ENCODE measurements around the gene SOS2.
A peak's percentile ranks its signal among the peaks of the same experiment; 100 is the strongest.

Gene SOS2

GRCh38 chr14:50230701-50231474, 490 bp downstream of the SOS2 start:
- ChIA-PET POLR2A (ENCODE audit: low non-redundant PET) (interaction anchor here (0.6 to 0.7 kb wide), 3 partner anchors 27 to 51 kb away, joined by 3 to 9 read pairs (median 4); no protein-coding TSS in a partner anchor), CTCF (interaction anchor here (0.7 kb wide), 1 partner anchor 610 kb away, joined by 3 read pairs; no protein-coding TSS in a partner anchor)
- DNase-seq (ENCODE audit: low spot score), result peak; percentile 45
- peak overlapping the region; percentile 95 for H3K27ac ChIP-seq
- TF ChIP-seq, protein P1, sequence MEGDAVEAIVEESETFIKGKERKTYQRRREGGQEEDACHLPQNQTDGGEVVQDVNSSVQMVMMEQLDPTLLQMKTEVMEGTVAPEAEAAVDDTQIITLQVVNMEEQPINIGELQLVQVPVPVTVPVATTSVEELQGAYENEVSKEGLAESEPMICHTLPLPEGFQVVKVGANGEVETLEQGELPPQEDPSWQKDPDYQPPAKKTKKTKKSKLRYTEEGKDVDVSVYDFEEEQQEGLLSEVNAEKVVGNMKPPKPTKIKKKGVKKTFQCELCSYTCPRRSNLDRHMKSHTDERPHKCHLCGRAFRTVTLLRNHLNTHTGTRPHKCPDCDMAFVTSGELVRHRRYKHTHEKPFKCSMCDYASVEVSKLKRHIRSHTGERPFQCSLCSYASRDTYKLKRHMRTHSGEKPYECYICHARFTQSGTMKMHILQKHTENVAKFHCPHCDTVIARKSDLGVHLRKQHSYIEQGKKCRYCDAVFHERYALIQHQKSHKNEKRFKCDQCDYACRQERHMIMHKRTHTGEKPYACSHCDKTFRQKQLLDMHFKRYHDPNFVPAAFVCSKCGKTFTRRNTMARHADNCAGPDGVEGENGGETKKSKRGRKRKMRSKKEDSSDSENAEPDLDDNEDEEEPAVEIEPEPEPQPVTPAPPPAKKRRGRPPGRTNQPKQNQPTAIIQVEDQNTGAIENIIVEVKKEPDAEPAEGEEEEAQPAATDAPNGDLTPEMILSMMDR (conservative IDR thresholded peaks at IDR 0.05; ENCODE audit: low read depth), result no peak

GRCh38 chr14:50230401-50230700, 1.0 kb downstream of the SOS2 start:
- ChIA-PET POLR2A (ENCODE audit: low non-redundant PET) (interaction anchor here (0.7 kb wide), 1 partner anchor 28 kb away, joined by 4 read pairs; no protein-coding TSS in a partner anchor), CTCF (interaction anchor here (0.7 kb wide), 1 partner anchor 611 kb away, joined by 3 read pairs; no protein-coding TSS in a partner anchor)
- H3K27ac ChIP-seq, result no peak overlapping the region
- no peak for DNase-seq (ENCODE audit: low spot score)
- TF ChIP-seq, protein P1 (conservative IDR thresholded peaks at IDR 0.05; ENCODE audit: low read depth), result no peak

DNA sequence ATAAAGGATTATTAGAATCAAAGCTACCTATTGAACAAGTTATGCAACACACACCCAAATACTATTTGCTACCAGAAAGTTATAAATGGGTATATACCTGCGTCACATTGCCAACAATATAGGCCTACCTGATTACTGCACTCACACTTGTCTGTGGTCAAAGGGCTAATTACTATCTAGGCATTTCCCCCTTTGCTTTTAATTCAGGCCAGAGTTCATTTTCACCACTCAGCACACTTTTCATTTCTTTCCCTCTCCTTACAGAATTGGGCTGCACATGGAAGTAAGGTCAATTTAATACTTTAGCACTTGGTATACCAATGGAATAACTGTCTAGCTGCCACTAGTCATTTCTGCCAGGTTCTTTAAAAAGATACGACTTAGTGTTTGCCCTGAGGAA, 1.7 kb downstream of the SOS2 start:
- H3K27ac ChIP-seq, result no peak overlapping the region
- ChIA-PET POLR2A (ENCODE audit: low non-redundant PET) (no interaction called here), CTCF (interaction anchor here (0.7 kb wide), 1 partner anchor 377 kb away, joined by 3 read pairs; the partner anchor contains the start of gene NEMF)
- TF ChIP-seq, protein P1 (conservative IDR thresholded peaks at IDR 0.05; ENCODE audit: low read depth), result no peak
- DNase-seq (ENCODE audit: low spot score), result no peak

DNA sequence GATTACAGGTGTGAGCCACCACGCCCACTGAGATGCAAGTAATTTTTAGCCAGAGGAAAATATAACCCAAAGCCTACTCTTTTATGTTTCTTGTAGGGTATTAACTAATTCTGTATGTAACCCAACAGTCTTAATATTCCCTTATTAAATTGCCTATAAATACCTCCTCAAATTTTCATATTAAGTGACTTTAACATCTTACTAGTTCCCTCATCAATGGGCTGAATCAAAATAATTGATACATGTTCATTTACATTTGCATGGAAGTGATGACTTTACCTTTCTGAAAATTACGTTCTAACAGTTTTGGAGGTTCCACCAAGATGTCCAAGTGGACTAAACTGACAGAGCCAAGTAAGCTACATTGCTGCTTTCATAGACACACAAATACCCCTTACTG, 3.1 kb downstream of the SOS2 start:
- POLR2A ChIA-PET (ENCODE audit: low non-redundant PET), result no interaction called here
- DNase-seq (ENCODE audit: low spot score), result no peak
- TF ChIP-seq, protein P1 (conservative IDR thresholded peaks at IDR 0.05; ENCODE audit: low read depth), result no peak
- no peak overlapping the region for H3K27ac ChIP-seq
- CTCF ChIA-PET, result no interaction called here

GRCh38 chr14:50225974-50226297, 5.4 kb downstream of the SOS2 start:
- ChIA-PET CTCF (interaction anchor here (0.8 kb wide), 1 partner anchor 364 kb away, joined by 3 read pairs; no protein-coding TSS in a partner anchor), POLR2A (ENCODE audit: low non-redundant PET) (no interaction called here)
- no peak for DNase-seq (ENCODE audit: low spot score)
- TF ChIP-seq, protein P1 (conservative IDR thresholded peaks at IDR 0.05; ENCODE audit: low read depth), result no peak
- 0 out of 2 replicates have a peak overlapping the region, but pooled peaks have one; percentile 42 for H3K27ac ChIP-seq

DNA sequence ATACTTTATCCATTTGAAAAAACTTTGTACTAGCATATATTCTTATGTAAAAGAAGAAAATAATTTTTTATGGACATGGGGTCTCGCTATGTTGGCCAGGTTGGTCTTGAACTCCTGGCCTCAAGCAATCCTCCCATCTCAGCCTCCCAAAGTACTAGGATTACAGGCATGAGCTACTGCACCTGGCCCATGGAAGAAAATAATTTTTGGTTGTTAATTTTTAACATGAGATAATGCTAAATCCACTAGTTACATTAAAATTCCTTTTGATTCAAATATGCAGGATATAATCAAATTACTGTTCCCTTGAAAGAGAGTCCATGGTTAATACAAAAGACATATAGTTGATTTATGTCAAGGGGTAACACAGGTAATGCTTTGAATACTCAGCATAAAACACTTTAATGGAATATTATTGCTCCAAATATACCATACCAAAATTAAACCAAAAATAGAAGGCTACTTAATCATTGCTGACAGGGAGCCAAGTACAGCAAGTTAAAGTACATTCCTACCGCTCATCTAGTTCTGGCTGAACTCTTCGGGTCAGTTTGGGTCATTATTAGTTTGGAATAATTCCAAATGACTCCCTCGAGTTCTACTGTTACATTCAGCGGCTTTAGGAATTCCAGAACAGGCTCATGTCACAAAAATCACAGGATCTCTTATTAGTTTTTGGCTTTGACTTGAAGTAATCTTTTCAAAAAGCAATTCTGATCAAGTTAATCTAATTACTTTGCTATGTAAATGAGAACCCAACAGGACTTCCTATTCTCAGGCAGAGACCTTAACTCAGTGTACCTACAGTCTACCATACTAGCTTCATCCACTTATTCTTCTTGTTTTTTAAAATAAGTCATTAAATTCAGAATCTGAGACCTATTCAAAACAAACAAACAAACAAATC, 6.1 kb downstream of the SOS2 start:
- TF ChIP-seq, protein P1 (conservative IDR thresholded peaks at IDR 0.05; ENCODE audit: low read depth), result no peak
- CTCF ChIA-PET, result interaction anchor here (0.8 kb wide), 1 partner anchor 363 kb away, joined by 3 read pairs; no protein-coding TSS in a partner anchor

More for the DNA sequence above, 6.1 kb downstream of the SOS2 start:
- 0 out of 2 replicates have a peak overlapping the region, but pooled peaks have one; percentile 42 for H3K27ac ChIP-seq
- DNase-seq (ENCODE audit: low spot score), result peak; percentile 64
- POLR2A ChIA-PET (ENCODE audit: low non-redundant PET), result no interaction called here

All from RWPE1 (cell line).